ENCODE data around the gene GUCA2B. TPM values are rescaled to one million over a fixed set of nuclear protein-coding genes. Genes with fewer than 3 reads are reported as not detected.

Gene GUCA2B
- polyA plus RNA-seq, 3 donors, result not detected

GRCh38 chr1:42165511-42166210 lies 12.5 kb downstream of the GUCA2B start:
- DNase-seq, result no peak

- no peak for DNase-seq
Measured at GRCh38 chr1:42167611-42168390, 14.6 kb downstream of the GUCA2B start.

GRCh38 chr1:42168391-42168670 lies 15.1 kb downstream of the GUCA2B start:
- DNase-seq, result no peak

- DNase-seq, result no peak
Measured at GRCh38 chr1:42168763-42169162, 15.6 kb downstream of the GUCA2B start.

- DNase-seq, result no peak
Measured at GRCh38 chr1:42170779-42171621, 17.8 kb downstream of the GUCA2B start.

- DNase-seq, result no peak
Measured at GRCh38 chr1:42171679-42172266, 18.6 kb downstream of the GUCA2B start.

GRCh38 chr1:42172381-42173133 lies 19.3 kb downstream of the GUCA2B start:
- DNase-seq, result no peak

- DNase-seq, result no peak
Measured at GRCh38 chr1:42173155-42173933, 20.1 kb downstream of the GUCA2B start.

- no peak for DNase-seq
Measured at GRCh38 chr1:42173961-42174735, 20.9 kb downstream of the GUCA2B start.

GRCh38 chr1:42175314-42176054 lies 22.3 kb downstream of the GUCA2B start:
- no peak for DNase-seq

- no peak for DNase-seq
Measured at GRCh38 chr1:42176902-42177519, 23.8 kb downstream of the GUCA2B start.

GRCh38 chr1:42177541-42177981 lies 24.4 kb downstream of the GUCA2B start:
- no peak for DNase-seq

- DNase-seq, result no peak
Measured at GRCh38 chr1:42178249-42178648, 25.0 kb downstream of the GUCA2B start.

- DNase-seq, result no peak
Measured at GRCh38 chr1:42179275-42179674, 26.1 kb downstream of the GUCA2B start.

- DNase-seq, result no peak
Measured at GRCh38 chr1:42179900-42180329, 26.7 kb downstream of the GUCA2B start.

- no peak for DNase-seq
Measured at GRCh38 chr1:42181687-42182086, 28.5 kb downstream of the GUCA2B start.

- DNase-seq, result no peak
Measured at GRCh38 chr1:42183210-42183956, 30.2 kb downstream of the GUCA2B start.

- DNase-seq, result no peak
Measured at GRCh38 chr1:42183957-42184268, 30.7 kb downstream of the GUCA2B start.

Measured in renal pelvis (tissue), 4 donors.